Measurements from ENCODE around the gene ALK. TPM values are rescaled to one million over a fixed set of nuclear protein-coding genes. Genes with fewer than 3 reads are reported as not detected.

ALK gene
- polyA plus RNA-seq, 3 donors = 0.02 to 1.0 (median 0.13) TPM

DNA sequence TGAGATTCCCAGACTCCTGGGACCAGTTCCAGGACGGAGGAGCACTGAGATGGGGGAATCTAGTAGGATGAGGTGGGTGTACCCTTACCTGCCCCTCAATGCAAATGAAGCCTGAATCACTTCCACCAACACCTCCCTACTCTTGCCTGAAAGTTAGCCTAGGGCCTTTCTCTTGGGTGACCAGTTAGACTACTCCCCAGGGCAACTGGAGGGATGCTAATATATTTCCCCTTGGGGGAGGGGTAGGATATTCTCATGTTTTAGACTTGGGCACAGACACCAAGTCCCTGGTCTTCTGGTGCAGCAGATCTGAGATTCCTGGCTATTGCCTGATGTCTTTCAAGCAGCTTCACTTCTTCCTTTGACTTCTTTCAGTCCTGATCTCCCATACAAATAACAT, 334.5 kb downstream of the ALK start:
- no peak overlapping the region for H3K27ac ChIP-seq (ENCODE audit: low read depth, low read length)
- 62 to 95% (median 70%) methylated on average over 1 of the region's 1 CpG for WGBS, 3 donors

- H3K27ac ChIP-seq (ENCODE audit: low read depth, low read length) = no peak overlapping the region
- 83 to 93% (median 92%) methylated on average over 1 of the region's 1 CpG for WGBS, 3 donors
Observed at GRCh38 chr2:29583548-29584156, 337.7 kb downstream of the ALK start.

DNA sequence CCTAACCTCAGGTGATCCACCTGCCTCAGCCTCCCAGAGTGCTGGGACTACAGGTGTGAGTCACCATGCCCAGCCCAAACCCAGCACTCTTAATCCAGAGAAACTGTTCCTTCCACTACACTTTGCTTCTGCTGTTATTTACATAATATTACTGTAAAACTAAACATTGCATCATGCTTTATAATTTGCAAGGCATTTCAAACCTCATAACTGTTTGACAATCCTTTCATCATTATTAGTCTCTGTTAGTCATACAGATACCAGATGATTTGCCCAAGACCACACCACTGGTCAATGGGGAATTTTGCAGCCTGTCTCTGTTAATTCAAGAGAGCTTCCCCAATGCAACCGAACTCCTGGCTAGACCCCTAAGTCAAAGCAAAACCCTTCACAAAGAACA, 338.3 kb downstream of the ALK start:
- WGBS, 3 donors = 78 to 96% (median 93%) methylated on average over 1 of the region's 1 CpG
- H3K27ac ChIP-seq (ENCODE audit: low read depth, low read length) = no peak overlapping the region

- 72 to 87% (median 81%) methylated on average over 2 of the region's 2 CpGs for WGBS, 3 donors
- no peak overlapping the region for H3K27ac ChIP-seq (ENCODE audit: low read depth, low read length)
Observed at GRCh38 chr2:29582062-29582461, 339.3 kb downstream of the ALK start.

DNA sequence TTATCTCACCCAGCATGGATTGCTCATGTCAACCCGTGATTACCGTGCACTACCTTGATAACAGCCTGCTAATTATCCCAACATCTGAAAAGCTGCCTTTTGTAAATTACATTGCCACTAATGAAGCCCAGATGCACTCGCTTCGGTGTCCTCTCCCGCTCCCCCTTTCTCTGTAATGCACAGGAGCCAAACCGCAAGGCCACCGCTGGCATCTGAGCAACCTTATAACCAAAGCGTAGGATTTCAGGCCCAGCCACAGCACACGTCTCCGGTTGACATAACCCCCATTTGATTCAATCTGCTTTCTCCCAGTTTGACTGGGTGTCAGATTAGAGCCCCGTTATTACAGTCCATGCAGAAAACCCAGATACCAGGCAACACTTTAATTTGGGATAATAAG, 341.2 kb downstream of the ALK start:
- 87 to 89% (median 88%) methylated on average over 11 of the region's 11 CpGs for WGBS, 3 donors

DNA sequence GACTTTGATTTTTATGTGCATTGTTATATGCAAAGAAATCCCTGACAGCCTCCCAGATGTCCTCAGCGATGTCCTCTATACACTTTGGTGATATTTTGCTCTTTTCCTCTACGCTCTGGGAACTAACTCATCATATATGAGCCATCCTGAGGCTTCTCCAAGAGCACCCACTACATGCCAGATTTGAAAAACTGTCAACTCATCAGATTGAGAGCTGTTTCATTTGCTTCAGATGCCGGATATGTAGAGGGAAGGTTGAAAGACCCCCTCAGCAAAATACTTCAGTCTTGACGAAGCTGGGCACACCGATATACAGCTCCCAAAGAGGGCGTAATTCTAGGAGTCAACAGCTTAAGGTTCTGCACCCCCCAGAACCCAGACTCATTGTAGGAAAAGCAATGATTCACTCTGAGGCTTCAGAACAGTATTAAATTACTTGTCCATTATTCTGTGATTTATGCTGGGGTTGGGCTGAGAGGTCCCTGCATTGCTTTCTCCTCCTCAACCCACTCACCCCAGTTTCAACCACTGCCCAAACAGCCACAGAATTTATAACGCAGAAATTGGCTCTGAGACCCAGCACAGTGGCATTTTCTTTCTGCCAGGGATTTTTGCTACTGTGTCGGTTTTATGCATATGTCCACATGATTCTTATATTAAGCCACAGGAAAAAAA, 341.8 kb downstream of the ALK start:
- H3K27ac ChIP-seq (ENCODE audit: low read depth, low read length) = no peak overlapping the region
- 86 to 93% (median 89%) methylated on average over 8 of the region's 8 CpGs for WGBS, 3 donors

More for the DNA sequence above, 341.2 kb downstream of the ALK start:
- H3K27ac ChIP-seq (ENCODE audit: low read depth, low read length) = no peak overlapping the region

DNA sequence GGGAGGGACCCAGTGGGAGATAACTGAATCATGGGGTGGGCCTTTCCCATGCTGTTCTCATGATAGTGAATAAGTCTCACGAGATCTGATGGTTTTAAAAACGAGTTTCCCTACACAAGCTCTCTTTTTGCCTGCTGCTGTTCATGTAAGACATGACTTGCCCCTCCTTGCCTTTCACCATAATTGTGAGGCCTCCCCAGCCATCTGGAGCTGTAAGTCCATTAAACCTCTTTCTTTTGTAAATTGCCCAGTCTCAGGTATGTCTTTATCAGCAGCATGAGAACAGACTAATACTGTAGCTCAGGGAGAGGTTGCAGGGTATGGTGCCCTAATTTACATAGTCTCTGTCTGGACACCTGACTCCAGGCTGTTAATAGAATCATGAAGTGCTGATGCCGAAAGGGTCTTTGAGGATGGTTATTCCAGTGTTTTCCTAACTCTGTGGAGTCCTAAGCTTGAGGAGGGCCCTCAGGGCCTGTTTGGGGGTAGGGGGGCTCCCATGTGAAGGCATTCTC, 343.2 kb downstream of the ALK start:
- no peak overlapping the region for H3K27ac ChIP-seq (ENCODE audit: low read depth, low read length)
- WGBS, 3 donors = 75 to 83% (median 82%) methylated on average over 3 of the region's 3 CpGs

- H3K27ac ChIP-seq (ENCODE audit: low read depth, low read length) = no peak overlapping the region
- WGBS, 3 donors = 64 to 74% (median 69%) methylated on average over 3 of the region's 3 CpGs
Observed at GRCh38 chr2:29576231-29576630, 345.2 kb downstream of the ALK start.

DNA sequence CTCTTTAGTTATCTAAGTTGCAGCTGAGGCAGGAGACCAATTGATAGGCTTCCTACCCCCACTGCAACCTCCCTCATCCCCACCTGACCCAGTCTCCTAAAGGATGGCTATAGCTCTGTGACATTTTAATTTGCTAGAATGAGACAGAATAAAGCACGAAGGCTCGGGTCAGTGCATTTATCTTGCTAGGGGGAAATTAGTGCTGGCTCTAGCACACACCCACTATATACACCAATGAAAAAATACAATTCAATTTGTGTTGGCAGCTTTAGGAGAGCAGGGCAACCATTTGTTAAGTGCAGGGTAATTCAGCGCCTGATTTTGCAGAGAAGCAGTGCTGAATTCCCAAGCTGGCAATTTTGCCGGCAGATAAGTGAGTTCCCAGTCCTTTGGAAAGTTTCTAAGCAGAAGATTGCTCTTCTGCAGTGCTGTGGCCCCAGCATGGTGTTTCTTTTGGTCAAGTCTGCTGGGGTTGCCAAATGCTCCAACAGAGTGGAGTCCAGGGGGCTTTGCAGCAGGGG, 346.0 kb downstream of the ALK start:
- no peak overlapping the region for H3K27ac ChIP-seq (ENCODE audit: low read depth, low read length)
- WGBS, 3 donors = 71 to 92% (median 83%) methylated on average over 4 of the region's 4 CpGs

GRCh38 chr2:29573612-29574011, 347.8 kb downstream of the ALK start:
- no peak overlapping the region for H3K27ac ChIP-seq (ENCODE audit: low read depth, low read length)
- WGBS, 3 donors = 53 to 92% (median 89%) methylated on average over 4 of the region's 4 CpGs

- WGBS, 3 donors = 34 to 84% (median 80%) methylated on average over 2 of the region's 2 CpGs
- no peak overlapping the region for H3K27ac ChIP-seq (ENCODE audit: low read depth, low read length)
Observed at GRCh38 chr2:29573147-29573546, 348.2 kb downstream of the ALK start.

DNA sequence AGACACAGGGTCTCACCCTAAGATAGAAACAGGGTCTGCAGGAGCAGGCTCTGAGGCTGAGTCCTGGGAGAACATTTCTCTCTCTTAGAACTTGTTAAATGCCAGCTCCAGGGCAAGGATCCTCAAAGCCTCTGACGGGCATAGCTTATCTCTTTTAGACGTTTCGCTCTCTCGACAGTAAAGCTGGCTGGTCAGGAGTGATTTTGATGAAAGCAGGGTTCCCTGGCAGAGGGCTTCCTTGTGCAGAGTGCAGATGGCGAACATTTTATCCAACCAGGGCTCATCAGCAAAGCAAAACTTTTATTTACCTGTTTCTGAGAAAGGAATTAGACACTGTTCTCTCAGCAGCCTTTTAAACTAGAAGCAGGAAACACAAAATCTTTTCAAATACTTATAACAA, 350.8 kb downstream of the ALK start:
- H3K27ac ChIP-seq (ENCODE audit: low read depth, low read length) = no peak overlapping the region
- 63 to 77% (median 74%) methylated on average over 5 of the region's 5 CpGs for WGBS, 3 donors

DNA sequence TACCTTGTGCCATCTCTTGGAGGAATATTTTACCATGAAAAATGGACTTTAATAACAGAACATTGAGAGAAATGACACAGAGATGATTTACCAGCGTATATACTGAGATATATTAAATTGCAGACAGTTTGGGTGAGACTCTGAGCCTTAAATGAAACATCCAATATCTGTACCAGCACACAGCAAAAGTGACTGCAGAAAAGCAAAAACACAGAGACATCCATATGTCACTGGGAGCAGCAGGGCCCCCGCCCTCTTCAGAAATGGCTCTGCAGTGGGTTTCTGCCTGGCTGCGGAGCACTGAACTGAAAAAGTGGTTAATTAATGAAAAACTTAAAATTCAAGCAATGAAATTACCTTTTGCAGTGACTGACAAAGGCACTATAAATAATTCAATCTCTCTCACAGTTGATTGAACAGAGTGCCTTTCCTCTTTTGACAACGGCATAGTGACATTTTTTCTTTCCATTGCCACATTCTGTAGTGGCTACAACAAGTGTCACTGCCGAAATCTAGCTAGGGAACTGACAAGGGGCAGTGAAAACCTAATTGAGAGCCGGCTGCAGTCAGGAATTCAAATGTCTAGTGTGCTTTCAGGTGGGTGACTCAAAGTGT, 353.4 kb downstream of the ALK start:
- WGBS, 3 donors = 63 to 87% (median 78%) methylated on average over 6 of the region's 6 CpGs
- no peak overlapping the region for H3K27ac ChIP-seq (ENCODE audit: low read depth, low read length)

DNA sequence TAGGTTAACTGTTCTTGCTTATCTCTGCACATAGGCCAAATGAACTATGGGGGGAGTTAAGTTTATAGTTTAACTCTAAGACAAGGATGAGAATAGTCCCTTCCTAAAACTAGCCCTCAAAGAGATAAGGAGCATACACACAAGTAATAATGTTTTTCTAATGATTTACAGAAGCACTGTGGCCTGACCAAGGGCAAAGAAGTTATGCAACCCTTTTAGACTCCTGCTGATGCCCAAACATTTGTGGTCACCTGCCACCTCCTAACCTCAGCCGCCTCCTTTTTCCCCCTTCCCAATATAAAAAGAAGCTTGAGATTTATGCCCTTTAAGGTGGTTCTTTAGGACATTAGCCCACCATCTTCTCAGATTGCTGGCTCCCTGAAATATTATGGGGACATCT, 357.7 kb downstream of the ALK start:
- 86 to 94% (median 92%) methylated on average over 1 of the region's 1 CpG for WGBS, 3 donors
- no peak overlapping the region for H3K27ac ChIP-seq (ENCODE audit: low read depth, low read length)

- no peak overlapping the region for H3K27ac ChIP-seq (ENCODE audit: low read depth, low read length)
- WGBS, 3 donors = 80 to 91% (median 84%) methylated on average over 2 of the region's 2 CpGs
Observed at GRCh38 chr2:29562896-29563295, 358.5 kb downstream of the ALK start.

DNA sequence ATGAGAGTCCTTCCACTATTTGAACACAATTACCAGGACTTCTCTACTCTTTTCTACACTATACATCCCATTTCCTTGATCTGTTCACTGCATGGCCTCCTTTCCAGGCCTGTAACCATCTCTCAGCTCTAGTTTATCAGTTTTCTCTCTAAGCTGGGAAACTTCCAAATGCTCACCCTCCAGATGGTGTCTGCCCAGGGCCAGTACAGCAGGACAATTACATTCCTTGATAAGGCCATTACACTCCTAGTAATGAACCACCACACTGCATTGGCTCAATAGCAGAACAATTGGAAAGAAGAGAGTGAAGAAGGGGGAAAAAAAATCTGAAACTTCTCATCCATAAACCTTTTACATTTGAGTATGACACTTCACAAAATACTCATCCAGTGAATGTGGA, 359.1 kb downstream of the ALK start:
- H3K27ac ChIP-seq (ENCODE audit: low read depth, low read length) = no peak overlapping the region

DNA sequence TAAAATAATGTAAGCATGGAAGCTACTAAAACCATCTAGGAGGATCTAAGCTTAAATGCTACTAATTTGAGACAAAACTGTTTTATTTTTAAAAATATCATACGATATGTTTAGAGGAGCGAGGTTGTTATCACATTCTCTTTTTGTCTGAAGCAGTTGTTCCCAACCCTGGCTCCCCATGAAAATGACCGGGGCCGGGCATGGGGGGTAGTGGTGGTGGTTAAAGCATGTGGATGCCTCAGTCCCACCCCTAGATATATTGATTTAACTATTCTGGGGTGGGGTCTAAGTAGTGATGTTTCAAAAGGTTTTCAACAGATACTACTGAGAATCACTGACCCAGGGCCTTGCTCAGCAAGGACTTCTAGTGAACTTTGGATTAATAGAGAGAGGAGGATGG, 359.8 kb downstream of the ALK start:
- WGBS, 3 donors = 91 to 99% (median 92%) methylated on average over 4 of the region's 4 CpGs
- no peak overlapping the region for H3K27ac ChIP-seq (ENCODE audit: low read depth, low read length)

DNA sequence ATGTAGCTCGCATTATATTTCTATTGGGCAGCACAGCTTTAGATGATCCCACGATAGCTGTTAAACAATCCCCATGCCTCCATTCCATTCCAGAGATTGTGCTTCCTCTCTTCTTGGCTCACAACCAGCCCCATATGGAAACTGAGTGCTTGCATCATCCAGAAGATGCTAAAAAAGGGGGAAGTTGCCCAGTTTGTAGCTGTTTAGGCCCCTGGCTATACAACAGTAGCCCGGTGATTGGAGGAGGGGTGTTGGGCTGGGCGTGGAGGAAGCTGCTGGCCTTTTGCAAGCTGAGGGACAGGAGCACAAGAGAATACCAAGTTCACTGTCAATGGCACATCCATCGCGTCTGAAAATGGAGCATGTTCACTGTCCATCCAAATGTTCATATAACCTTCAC, 360.2 kb downstream of the ALK start:
- 71 to 89% (median 73%) methylated on average over 6 of the region's 6 CpGs for WGBS, 3 donors
- H3K27ac ChIP-seq (ENCODE audit: low read depth, low read length) = no peak overlapping the region

DNA sequence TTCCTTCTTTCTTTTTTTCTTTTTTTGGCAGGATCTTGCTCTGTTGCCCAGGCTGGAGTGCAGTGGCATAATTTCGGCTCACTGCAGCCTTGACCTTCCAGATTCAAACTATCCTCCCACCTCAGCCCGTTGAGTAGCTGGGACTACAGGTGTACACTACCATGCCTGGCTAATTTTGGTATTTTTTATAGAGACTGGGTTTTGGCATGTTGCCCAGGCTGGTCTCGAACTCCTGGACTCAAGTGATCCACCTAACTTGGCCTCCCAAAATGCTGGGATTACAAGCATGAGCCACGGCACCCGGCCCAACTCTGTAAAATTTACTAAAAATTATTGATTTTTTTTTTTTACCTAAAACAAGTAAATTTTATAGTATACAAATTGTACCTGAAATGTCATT, 360.8 kb downstream of the ALK start:
- 85 to 91% (median 87%) methylated on average over 5 of the region's 5 CpGs for WGBS, 3 donors
- H3K27ac ChIP-seq (ENCODE audit: low read depth, low read length) = no peak overlapping the region

DNA sequence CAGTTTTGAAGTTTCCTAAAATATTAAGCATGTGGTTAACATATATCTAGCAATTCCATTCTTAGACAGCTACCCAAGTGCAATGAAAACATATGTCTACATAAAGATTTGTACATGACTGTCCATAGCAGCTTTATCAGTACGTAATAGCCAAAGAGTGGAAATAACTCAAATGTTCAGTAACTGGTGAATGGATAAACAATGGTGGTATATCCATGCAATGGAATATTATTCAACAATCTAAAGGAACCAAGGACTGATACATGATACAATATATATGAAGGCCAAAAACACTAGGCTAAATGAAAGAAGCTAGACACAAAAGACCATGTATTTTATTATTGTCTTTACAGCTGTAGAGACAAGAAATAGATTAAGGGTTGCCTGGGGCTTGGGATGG, 361.4 kb downstream of the ALK start:
- WGBS, 3 donors = 83 to 89% (median 88%) methylated on average over 1 of the region's 1 CpG
- no peak overlapping the region for H3K27ac ChIP-seq (ENCODE audit: low read depth, low read length)

All from adipose tissue (tissue), 3 donors.